HEK293T (cell line): ENCODE data around the gene TAF5.

Source experiments
- CTBP1 ChIP-seq: fragments of 450-650 bp; IDR thresholded peaks from 2 replicates; pipeline ENCODE4 v1.6.1; 2016; ENCODE audit warnings: borderline replicate concordance
- ELF4 ChIP-seq: fragments of 450-650 bp; IDR thresholded peaks from 2 replicates; pipeline ENCODE4 v1.6.1; 2017; ENCODE audit warnings: antibody characterized with exemption
- FOXA1 ChIP-seq: fragments of 450-650 bp; IDR thresholded peaks from 2 replicates; pipeline ENCODE4 v1.6.1; 2016; ENCODE audit warnings: mild to moderate bottlenecking
- FOXK2 ChIP-seq: fragments of 450-650 bp; IDR thresholded peaks from 2 replicates; pipeline ENCODE4 v1.6.1; 2016; ENCODE audit warnings: mild to moderate bottlenecking
- FOXM1 ChIP-seq: fragments of 450-650 bp; IDR thresholded peaks from 2 replicates; pipeline ENCODE4 v1.6.1; 2017; ENCODE audit warnings: mild to moderate bottlenecking, borderline replicate concordance
- HDGF ChIP-seq: fragments of 450-650 bp; IDR thresholded peaks from 2 replicates; pipeline ENCODE4 v1.6.1; 2017; ENCODE audit warnings: antibody characterized with exemption, borderline replicate concordance
- SP1 ChIP-seq: fragments of 450-650 bp; IDR thresholded peaks from 2 replicates; pipeline ENCODE4 v1.6.1; 2017
- SUZ12 ChIP-seq: fragments of 450-650 bp; IDR thresholded peaks from 2 replicates; pipeline ENCODE4 v1.6.1; 2016; ENCODE audit warnings: mild to moderate bottlenecking
- TARDBP ChIP-seq: fragments of 450-650 bp; IDR thresholded peaks from 2 replicates; pipeline ENCODE4 v1.6.1; 2016

GRCh38 chr10:103373544-103373943, 5.8 kb downstream of the TAF5 start:
- TF ChIP-seq FOXM1 = no peak
- TF ChIP-seq FOXA1 = no peak
- no peak for TF ChIP-seq SUZ12
- TF ChIP-seq CTBP1 = no peak
- no peak for TF ChIP-seq TARDBP
- TF ChIP-seq SP1 = no peak
- TF ChIP-seq FOXK2 = no peak
- TF ChIP-seq HDGF = no peak
- TF ChIP-seq ELF4 = no peak
